Measurements from ENCODE around the gene FAM171A1.
A peak's percentile ranks its signal among the peaks of the same experiment; 100 is the strongest.
"Not testable (repeated sequence)": the region's sequence is repeated elsewhere in the genome, so short reads cannot be mapped to it uniquely, and the experiment has no call there.

Gene FAM171A1

DNA sequence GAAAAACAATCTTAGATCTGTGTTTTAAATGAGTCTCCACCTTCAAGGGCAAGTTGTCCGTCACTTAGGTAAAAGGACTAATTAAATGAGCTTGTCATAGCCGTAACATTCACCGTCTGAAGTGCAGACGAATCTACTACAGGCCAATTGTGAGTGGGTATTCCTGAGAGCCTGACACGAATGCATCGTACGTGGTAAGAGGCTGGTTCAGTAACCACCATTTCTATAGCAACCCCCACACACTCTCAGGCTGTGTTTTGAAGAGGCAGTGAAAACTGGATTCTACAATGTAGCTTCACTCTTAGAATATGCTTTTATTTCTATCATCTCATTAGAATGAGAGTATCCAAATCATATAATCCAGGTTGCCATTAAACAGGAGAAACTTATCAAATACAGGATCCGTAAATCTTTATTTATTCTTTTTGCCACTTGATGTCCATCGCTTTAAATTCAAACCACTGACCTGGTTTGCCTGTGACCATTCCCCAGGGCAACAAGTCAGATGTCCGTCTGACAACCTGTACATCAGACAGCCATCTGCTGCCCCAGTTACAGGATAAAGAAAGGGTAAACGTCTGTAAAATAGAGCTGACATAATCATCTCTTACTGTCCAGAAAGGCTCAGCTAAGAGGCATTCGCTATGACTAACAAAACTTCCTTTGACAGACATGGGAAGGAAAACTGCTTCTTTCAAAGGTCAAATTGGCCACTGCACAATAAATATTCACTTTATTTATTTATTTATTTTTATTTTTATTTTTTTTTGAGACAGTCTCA lies 132.3 kb downstream of the FAM171A1 start:
- no peak for DNase-seq

DNA sequence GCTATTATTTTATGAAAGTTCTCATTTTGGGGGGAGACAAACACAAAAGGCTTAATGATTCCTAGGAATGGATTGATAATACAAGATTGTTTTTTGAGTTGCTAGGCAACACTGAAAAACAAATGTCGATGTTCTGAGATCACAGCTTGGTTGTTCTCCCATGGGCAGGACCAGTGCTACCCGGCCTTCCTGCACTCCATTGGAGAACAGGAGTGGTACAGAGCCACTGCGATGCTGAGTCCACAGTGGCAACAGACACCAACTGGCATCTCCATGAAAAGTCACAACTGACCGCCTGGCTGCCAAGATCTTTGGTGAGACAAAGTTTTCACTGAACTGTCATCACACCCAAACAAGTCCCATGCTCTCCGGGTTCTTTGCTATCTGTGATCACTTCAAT lies 133.7 kb downstream of the FAM171A1 start:
- no peak for DNase-seq

DNA sequence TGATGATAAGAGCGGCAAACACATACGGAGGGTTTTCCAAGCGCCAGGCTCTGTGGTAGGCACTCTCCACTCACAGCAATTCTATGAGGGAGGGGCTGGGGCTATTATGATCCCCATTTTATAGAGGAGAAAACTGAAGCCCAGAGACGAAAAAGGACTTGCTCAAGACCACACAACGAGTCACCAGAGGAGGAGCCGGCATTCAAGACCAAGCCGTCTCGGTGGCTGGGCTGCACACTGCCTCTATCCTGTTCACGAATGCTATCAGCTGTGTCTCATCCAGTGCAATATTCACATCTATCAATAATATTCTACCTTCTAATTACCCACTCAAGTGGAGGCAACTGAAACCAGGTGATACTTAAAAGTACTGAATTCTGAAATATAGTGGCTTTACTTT lies 134.7 kb downstream of the FAM171A1 start:
- DNase-seq = no peak

DNA sequence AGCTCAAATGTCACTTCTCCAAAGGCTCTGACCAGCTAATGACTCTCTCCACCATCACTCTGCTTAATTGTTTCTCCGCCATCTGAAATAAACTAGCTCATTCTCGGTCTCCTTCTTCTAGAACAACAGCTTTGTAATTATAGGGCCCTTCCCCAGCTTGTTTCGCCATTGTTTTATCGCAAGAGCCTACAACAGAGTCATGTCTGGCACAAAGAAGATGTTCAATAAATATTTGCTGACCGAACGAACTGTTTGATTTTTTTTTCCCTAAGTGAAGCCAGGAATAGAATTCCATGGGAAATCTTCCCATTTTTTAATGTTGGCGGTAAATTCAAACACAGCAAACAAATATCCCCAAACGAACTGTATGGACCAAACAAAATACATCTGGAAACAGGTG lies 138.8 kb downstream of the FAM171A1 start:
- DNase-seq = no peak

DNA sequence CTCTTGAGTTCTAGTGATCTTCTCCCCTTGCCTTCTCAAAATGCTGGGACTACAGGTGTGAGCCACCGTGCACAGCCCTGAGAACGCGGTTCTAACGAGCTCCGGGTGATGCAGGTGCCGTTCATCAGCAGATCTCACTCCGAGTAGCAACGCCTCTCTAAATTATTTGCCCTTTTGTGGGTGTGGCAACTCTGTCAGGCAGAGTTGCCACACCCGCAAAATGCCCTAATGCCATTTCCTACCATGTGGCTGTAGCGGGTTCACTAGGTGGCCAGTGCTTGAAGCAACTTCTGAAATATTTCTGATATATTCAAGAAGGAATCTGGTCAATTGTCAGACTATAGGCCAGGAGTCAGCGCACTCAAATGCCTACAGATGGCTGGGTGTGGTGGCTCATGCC lies 139.7 kb downstream of the FAM171A1 start:
- DNase-seq = no peak

DNA sequence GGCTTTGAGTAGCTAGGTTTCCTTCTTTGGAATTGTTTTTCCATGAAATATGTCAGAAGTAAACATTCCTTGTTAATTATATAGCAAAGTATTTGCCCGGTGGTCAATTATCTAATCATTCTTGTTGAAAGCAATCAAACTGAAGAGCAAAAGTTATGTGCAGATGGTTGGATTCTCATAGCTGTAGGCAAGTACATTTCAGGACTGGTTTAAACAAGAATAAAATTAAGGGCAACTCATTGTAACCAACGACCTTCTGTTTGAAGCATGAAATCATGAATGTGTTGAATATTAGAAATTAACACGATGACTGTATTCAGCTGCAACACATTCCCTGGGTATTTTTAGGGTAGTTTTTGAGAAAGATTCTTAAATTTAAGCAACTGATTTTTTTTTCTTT lies 140.8 kb downstream of the FAM171A1 start:
- no peak for DNase-seq

DNA sequence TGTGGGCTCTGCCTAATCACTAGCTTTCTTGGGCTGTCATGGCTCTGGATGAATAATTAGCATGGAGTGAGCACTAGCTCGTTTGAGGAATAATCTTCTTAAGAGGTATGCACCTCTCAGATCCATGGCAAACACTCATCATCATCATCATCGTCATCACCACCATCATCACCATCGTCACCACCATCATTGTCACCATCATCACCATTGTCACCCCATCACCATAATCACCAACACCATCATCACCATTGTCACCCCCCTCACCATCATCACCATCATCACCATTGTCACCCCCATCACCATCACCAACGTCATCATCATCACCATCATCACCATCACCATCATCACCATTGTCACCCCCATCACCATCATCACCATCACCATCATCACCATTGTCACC lies 141.8 kb downstream of the FAM171A1 start:
- no peak for DNase-seq

DNA sequence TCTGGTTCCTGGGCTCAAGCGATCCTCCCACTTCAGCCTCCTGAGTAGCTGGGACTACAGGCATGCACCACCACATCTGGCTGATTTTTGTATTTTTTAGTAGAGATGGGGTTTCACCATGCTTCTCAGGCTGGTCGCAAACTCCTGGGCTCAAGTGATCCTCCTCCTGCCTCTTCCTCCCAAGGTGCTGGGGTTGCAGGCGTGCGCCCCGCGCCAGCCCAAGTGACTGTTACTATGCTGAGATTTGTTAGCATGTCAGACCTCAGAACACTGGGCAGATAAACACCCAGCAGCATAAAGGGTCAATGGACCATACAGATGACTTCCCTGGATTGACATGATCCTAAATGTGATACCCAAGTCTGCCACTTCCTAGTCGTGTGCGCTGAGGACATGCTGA lies 142.7 kb downstream of the FAM171A1 start:
- DNase-seq = no peak

DNA sequence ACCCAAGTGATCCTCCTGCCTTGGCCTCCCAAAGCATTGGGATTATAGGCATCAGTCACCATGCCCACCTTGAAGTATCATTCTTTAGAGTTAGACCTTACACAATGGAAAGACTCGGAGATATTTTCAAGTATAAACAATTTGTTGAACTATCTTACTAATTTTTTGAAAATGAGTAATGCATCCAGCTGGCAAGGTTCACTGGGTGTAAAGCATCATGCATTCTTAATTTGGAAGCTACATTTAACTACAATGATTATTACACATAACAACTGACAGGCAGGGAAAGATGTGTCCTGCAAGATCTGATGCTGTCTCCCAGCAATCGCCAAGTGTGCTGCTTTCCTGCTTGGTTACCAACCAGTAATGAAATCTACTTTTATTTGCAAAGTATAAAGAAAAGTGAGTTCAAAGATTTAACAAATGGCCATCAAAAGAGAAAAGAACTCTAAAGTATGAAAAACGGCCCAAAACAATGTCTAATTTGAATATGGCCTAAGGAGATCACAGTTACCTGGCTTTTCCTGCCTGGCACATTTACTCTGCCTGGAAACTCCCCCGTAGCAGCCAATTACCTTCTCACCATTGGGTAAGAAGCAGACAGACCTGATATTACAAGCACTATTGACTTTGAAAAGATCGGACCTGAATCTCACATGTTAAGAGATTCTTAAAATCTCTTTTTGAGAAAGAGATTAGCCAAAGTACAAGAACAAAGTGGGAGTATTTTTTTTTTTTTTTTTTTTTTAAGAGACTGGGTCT lies 143.3 kb downstream of the FAM171A1 start:
- DNase-seq = no peak

DNA sequence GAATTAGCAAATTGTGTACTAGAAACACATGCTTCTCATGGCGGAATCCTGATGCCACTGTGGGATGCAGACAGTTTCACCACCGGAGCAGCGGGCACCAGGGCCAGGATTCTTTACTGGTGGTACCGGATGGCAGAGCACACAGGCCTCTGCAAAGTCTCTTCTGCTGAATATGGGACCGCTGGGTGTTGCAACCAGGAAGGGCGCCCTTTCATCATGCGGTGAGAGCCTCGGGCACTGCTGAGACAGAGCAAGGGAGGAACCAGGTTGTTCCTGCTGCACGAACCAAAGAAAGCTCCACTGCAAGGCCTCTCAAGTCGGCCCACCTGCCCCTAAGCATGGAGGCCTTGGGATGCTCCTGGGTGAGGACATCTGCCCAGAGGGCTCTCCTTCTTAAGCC lies 145.6 kb downstream of the FAM171A1 start:
- no peak for DNase-seq

DNA sequence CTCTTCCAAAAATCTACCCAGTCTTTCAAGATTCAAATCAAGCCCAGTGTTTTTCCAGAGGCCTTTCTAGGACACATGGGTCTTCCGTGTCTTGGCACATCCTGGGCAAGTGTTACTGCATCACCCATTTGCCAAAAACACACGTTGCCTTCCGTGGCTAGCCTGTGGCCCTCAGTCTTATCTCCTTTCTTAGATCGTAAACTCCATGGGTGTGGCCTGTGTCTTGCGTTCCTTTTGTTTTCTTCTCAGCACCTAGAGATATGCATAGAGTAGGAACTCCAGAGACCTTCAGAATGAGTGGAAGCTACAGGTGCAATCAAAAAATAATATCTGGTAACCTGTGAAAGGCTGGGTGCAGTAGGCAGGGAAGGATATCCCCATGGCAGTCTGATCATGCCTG lies 146.1 kb downstream of the FAM171A1 start:
- no peak for DNase-seq

DNA sequence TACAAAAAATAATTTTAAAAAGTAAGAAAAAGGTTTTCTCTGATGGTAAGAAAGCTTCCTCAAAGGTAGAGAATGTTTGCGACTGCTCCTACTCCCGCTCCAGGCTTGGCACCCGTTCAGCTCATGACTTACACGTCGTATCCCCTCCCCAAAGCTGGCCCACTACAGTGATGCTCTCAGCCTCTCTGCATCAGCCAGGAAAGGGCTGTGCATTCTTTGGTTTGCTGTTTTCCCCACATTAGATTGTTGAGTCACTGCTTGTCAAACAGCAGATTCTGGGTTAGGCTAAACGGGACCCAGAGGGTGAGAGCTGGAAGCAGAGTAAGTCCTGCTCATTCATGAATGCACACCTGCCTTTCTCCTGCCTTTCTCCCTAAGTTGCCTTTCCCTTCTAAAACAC lies 147.9 kb downstream of the FAM171A1 start:
- no peak for DNase-seq

DNA sequence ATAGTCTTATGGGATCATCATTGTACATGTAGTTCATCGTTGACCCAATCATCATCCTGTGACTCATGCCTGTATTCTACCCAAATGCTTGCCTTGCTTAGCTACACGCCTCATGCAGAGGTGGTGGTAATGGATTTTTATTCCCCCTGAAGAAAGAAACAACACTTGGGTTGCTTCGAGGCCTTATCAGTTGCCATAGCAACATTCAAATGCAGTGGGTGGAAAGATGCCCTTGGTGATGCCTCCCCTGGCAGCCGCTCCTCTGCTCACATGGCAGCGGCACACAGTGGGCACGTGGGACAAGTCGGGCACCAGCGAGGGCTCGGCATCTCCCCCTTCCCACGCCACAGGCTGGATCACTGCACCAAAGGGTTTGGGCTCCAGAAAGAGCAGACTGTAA lies 148.6 kb downstream of the FAM171A1 start:
- no peak for DNase-seq

DNA sequence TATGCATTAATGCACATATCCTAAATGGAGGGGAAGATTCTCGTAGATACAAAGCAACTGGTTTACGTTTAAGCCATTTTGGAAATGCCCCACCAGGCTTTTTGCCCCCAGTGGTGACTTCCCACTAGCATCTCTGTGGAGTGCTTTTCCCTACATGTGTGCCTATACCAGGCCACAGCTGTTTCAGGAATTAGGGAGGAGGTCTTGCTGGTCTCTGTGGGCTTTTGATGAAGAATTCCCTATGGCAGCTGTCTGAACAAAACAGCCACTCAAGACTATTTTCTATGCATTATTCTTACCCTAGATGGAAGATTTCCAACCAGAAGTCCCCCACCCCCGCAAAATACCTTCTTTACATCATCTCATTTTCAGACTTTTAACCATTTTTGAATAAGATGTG lies 150.6 kb downstream of the FAM171A1 start:
- no peak for DNase-seq

DNA sequence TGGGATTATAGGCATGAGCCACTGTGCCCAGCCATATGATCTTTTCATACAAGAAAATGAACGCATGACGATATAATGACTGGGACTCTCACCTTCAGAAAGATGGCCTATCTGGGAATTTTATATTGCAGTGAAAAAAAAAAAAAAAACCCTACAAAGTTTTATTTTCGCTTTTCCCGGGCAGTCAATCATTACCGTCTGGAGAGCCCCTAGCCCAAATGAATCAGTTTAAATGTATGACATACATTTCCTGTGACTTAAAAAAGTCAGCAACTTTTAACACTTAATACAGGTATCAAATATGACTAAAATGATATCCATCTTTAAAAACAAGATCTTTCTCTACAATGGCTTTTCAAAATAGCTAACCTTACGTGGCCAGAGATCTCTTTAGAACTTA lies 154.4 kb downstream of the FAM171A1 start:
- DNase-seq = no peak

DNA sequence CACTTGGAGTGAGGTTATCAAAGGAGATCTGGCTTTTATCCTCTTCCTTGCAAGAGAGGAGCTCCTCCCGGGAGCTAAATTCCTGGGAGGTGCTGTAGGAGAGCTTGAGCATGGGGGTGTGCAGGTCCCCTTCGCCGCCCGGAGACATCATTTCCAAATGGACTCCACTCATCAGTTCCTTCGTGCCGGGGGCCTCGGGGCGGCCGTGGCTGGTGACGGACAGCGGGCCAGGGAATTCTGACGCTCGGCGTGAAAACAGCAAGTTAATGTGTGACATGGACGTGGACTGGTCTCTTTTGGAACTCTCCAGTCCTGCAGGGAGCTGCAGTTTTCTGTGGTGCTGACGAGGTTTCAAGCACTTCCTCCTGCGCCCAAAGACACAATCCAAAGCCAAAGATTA lies 156.9 kb downstream of the FAM171A1 start:
- DNase-seq = no peak

DNA sequence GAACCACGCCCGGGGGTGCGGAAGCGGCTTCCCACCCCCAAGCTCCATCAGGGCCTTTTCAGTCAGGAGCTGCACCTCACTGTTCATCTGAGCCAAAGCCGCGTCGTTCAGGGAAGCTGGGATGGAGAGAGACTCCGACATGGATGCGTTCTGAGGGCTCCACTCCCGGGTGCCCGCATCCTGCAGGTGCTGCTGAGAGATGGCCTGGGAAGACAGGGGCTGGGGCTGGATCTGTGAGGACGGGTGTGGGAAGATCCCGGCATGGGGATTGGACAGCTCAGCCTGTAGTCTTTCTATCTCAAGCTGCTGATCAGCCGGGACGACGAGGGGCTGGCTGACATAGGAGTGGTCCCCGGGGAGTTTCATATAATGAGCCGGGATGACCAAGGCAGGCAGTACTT lies 157.6 kb downstream of the FAM171A1 start:
- DNase-seq = no peak

DNA sequence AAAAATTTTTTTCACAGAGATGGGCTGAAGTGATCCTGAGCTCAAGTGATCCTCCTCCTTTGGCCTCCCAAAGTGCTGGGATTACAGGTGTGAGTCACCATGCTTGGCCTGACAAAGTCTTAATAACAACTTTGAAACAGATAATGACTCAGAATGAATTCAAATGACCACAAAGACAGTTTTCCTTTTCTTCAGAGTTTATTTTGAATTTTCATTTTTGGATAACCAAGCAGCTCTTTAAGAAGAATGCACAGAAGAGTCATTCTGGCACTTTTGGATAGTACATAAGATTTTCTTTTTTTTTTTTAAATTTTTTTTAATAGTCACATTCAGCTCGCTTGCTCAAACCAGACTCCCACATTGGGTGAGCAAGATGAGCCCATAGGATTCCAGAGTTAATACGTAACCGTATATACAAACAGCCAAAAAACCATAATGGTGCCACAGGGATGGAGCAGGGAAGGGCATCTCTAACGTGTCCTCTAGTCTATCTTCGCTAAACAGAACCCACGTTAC lies 159.6 kb downstream of the FAM171A1 start:
- DNase-seq = no peak

DNA sequence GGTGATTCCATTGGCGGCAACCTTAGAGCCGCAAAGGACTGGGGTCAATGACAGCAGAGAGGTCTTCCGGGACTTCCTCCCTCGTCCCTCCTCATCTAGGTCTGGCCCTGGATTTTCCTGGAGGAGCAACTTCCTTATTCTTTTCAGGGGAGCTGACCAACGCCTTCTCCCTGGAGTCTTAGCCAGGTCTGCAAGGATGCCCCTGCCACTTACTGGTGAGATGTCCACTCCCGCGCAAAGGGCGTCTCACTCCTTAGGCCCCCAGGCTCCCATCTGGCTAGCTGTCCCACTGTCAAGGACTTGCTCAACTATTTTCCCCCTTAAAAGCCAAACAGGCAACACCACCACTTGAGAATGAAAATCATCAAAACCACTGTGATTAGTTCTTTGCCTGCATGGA lies 160.6 kb downstream of the FAM171A1 start:
- no peak for DNase-seq

DNA sequence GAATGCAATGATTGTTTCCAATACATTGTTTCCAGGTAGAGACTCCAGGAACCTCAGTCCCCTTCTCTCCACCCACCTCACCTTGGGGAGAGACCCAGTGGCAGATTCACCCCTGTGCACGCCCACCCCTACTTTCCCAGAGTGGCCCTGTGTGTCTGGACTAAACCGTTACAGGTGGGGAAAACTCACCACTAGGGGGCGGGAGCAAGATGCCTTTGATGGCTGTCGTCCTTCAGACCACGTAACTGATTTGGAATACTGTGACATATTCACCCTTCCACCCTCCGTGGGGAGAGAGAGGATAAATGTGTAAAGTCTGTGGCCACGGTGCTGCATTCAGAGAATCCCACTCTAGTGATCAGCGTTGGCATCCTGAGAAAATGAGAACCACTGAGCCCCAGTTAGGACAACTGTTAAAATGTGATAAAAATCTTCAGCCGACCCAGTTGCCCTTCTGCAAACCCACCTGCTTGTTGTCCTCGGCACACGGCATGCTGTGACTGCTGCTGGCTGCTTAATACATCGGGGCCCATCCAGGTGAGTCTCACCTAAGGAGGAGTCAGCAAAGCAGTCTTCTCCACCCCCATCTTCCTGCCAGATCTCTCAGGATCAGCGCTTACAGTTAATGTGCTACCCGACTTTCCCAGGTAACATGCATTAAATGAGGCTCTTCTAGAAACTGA lies 161.1 kb downstream of the FAM171A1 start:
- DNase-seq = peak; percentile 92

DNA sequence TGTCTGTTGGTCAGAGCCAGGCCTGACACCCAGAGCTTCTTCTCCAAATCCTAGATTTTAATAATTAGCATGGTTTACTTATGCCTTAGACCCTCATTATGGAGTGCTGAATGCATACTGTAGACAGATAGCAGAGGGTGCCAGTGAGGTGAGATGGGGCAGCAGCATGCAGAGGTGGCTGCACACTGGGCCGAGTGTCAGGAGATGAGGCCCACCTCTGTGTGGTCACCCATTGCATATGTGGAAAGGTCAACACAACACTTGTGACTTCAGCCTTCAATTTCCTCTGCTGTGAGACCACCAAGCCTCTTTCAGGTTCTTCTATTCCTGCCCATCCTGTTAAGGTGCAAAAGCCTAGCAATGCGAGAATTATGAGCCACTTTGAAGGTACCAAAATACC lies 162.9 kb downstream of the FAM171A1 start:
- no peak for DNase-seq

DNA sequence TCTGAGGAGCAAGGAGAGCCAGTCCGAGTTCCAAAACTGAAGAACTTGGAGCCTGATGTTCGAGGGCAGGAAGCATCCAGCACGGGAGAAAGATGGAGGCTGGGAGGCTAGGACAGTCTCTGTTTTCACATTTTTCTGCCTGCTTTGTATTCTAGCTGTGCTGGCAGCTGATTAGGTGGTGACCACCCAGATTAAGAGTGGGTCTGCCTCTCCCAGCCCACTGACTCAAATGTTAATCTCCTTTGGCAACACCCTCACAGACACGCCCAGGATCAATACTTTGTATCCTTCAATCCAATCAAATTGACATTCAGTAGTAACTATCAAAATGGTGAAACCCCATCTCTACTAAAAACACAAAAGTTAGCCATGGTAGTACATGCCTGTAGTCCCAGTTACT lies 163.7 kb downstream of the FAM171A1 start:
- DNase-seq = not testable (repeated sequence)

DNA sequence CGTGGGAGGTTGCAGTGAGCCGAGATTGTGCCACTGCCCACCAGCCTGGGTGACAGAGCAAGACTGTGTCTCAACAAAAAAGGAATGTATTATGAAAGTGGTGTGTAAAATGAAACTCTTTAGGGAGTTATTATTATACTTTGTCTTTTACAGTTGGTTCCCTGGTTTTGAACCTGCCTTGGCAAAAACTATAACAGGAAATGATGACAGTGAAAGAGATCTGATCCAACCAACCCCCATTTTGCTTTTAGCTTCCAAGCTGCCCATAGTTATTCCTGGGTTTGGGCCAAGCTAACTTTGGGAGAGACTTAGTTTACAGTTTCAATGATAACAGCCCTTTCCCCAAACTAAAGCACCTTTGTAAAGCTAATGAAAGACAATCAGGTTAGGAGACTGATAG lies 168.4 kb downstream of the FAM171A1 start:
- no peak for DNase-seq

DNA sequence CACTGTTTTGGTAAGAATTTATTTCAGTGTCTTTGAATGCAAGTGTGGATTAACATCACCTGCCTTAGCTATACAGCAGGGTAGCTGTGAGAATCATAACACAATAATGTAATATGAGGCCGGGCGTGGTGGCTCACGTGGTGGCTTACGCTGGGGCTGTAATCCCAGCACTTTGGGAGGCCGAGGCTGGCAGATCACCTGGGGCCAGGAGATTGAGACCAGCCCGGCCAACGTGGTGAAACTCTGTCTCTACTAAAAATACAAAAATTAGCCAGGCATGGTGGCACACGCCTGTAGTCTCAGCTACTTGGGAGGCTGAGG lies 168.8 kb downstream of the FAM171A1 start:
- not testable (repeated sequence) for DNase-seq
